OCI-LY1 (cell line): ENCODE data around the gene DUSP7.

Experiments used
- H2AFZ ChIP-seq: fragments of 200-600 bp; sonication (generic), shearing (Covaris generic); 2 replicates; pipeline ENCODE4 v1.6.0; 2014; ENCODE audit warnings: antibody characterized with exemption, mild to moderate bottlenecking, low read length
- H3F3A ChIP-seq: fragments of 200-600 bp; sonication (generic), shearing (Covaris generic); 2 replicates; pipeline ENCODE4 v1.6.0; 2014; ENCODE audit warnings: mild to moderate bottlenecking, antibody characterized with exemption, low read length, moderate library complexity; ENCODE audit not compliant: insufficient read depth
- H3K27ac ChIP-seq: fragments of 200-600 bp; sonication (generic); 2 replicates; pipeline ENCODE4 v1.5.1; 2014; ENCODE audit warnings: low read length, mixed run types, mild to moderate bottlenecking, low read depth; ENCODE audit not compliant: poor library complexity, severe bottlenecking
- H3K27me3 ChIP-seq: fragments of 200-600 bp; sonication (generic); 2 replicates; pipeline ENCODE4 v1.6.0; 2014; ENCODE audit warnings: antibody characterized with exemption, mild to moderate bottlenecking, low read length, moderate library complexity; ENCODE audit not compliant: insufficient read depth
- H3K36me3 ChIP-seq: fragments of 200-600 bp; sonication (generic); 2 replicates; pipeline ENCODE4 v1.6.1; 2014; ENCODE audit warnings: mild to moderate bottlenecking, antibody characterized with exemption, low read length, moderate library complexity, mixed read lengths; ENCODE audit not compliant: insufficient read depth
- H3K4me1 ChIP-seq: fragments of 200-600 bp; sonication (generic); 2 replicates; pipeline ENCODE4 v1.5.1; 2014; ENCODE audit warnings: mild to moderate bottlenecking, low read length, moderate library complexity; ENCODE audit not compliant: insufficient read depth, severe bottlenecking
- H3K4me2 ChIP-seq: fragments of 200-600 bp; sonication (generic), shearing (Covaris generic); 2 replicates; pipeline ENCODE4 v1.6.1; 2014; ENCODE audit warnings: low read length
- H3K4me3 ChIP-seq: fragments of 200-600 bp; sonication (generic); 2 replicates; pipeline ENCODE4 v1.5.1; 2014; ENCODE audit warnings: low read length, low read depth, mild to moderate bottlenecking, mixed read lengths; ENCODE audit not compliant: poor library complexity, severe bottlenecking
- H3K79me2 ChIP-seq: fragments of 200-600 bp; shearing (Covaris generic); 2 replicates; pipeline ENCODE4 v1.6.1; 2016; ENCODE audit warnings: mixed run types, low read length, mixed read lengths; ENCODE audit not compliant: insufficient read depth
- H3K9ac ChIP-seq: fragments of 200-600 bp; sonication (generic), shearing (Covaris generic); 2 replicates; pipeline ENCODE4 v1.6.1; 2014; ENCODE audit warnings: mild to moderate bottlenecking, low read length, mixed read lengths
- H3K9me2 ChIP-seq: fragments of 200-600 bp; sonication (generic), shearing (Covaris generic); 2 replicates; pipeline ENCODE4 v1.6.1; 2014; ENCODE audit warnings: low read depth, mild to moderate bottlenecking, low read length, mixed read lengths
- H3K9me3 ChIP-seq: fragments of 200-600 bp; shearing (Covaris generic); 2 replicates; pipeline ENCODE4 v1.6.1; 2014; ENCODE audit warnings: low read length, mixed read lengths
- H4K20me1 ChIP-seq: fragments of 200-600 bp; sonication (generic), shearing (Covaris generic); 2 replicates; pipeline ENCODE4 v1.6.0; 2016; ENCODE audit warnings: mild to moderate bottlenecking, low read length; ENCODE audit not compliant: insufficient read depth
- EZH2 ChIP-seq: fragments of 200-600 bp; sonication (generic), shearing (Covaris generic); IDR thresholded peaks from 2 replicates; pipeline ENCODE4 v1.8.0; 2017; ENCODE audit warnings: borderline replicate concordance, mixed run types, mild to moderate bottlenecking, antibody characterized with exemption, low read length, moderate library complexity, mixed read lengths
- TF ChIP-seq, protein P1 (sequence below): fragments of 200-600 bp; sonication (generic), shearing (Covaris generic); IDR thresholded peaks from 2 replicates; pipeline ENCODE4 v1.5.1; 2017; ENCODE audit warnings: mild to moderate bottlenecking, antibody characterized with exemption, low read length, moderate library complexity, mixed read lengths

Gene DUSP7

DNA sequence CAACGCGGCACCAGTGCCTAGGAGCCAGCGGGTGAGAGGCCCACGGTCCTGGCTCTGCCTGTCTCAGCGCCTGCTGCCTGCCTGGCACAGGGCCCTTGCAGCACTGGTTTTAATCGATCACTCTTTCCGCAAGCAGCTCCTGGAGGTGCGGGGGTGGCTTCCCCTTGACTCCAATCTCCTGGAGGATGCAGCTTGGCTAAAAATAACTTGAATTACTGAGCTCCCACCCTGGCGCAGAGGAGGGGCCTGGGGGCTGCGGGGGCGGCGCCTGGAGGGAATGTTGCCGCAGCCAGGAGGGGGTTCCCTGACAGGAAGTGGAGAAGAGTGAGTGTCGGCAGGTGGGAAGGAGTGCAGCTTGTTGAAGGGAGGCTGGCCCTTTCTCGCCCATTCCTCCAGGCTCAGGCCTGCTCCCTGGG lies 50.8 kb downstream of the DUSP7 start:
- Histone ChIP-seq H4K20me1 (no peaks in the 10 kb centered on the region), H3K4me1 (no peaks in the 10 kb centered on the region), H3K36me3 (no peaks in the 10 kb centered on the region), H3K9me3 (no peaks in the 10 kb centered on the region), H3K27ac (no peak overlapping the region), H3K79me2 (no peaks in the 10 kb centered on the region), H3K9ac (no peak overlapping the region), H3K27me3 (0 out of 2 replicates have a peak, but pooled peaks cover 7% of the 10 kb centered on the region), H3F3A (no peaks in the 10 kb centered on the region), H3K4me3 (no peak overlapping the region), H3K4me2 (no peak overlapping the region), H2AFZ (no peak overlapping the region), H3K9me2 (no peaks in the 10 kb centered on the region)
- no peak for TF ChIP-seq EZH2
- TF ChIP-seq, protein P1, sequence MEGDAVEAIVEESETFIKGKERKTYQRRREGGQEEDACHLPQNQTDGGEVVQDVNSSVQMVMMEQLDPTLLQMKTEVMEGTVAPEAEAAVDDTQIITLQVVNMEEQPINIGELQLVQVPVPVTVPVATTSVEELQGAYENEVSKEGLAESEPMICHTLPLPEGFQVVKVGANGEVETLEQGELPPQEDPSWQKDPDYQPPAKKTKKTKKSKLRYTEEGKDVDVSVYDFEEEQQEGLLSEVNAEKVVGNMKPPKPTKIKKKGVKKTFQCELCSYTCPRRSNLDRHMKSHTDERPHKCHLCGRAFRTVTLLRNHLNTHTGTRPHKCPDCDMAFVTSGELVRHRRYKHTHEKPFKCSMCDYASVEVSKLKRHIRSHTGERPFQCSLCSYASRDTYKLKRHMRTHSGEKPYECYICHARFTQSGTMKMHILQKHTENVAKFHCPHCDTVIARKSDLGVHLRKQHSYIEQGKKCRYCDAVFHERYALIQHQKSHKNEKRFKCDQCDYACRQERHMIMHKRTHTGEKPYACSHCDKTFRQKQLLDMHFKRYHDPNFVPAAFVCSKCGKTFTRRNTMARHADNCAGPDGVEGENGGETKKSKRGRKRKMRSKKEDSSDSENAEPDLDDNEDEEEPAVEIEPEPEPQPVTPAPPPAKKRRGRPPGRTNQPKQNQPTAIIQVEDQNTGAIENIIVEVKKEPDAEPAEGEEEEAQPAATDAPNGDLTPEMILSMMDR = no peak

DNA sequence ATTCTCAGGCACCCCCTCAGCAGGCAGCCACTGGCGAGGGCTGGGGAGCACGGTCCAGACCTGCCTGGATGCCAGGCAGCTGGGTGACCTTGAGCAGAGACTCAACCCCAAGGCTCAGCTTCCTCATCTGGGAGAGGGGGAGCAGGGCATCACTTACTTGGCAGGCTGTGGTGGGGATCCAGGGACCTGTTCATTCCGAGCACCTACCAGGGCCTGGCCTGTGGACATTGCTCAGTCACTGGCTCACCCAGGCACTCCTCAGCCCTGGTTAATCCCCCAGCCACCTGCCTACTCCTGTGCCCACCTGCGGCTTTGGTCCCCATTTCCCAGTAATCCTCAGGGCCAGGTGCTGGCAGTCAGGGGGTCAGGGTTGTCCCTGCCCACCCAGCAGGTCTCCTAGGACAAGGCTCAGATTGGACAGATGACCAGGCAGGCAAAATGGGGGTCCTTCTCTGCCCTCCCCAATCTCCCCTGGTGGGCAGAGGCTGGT lies 51.4 kb downstream of the DUSP7 start:
- H3F3A ChIP-seq = no peaks in the 10 kb centered on the region
- no peak overlapping the region for H3K27ac ChIP-seq
- no peaks in the 10 kb centered on the region for H3K9me2 ChIP-seq
- H3K36me3 ChIP-seq = no peaks in the 10 kb centered on the region
- no peak overlapping the region for H3K9ac ChIP-seq
- no peaks in the 10 kb centered on the region for H4K20me1 ChIP-seq
- no peak overlapping the region for H2AFZ ChIP-seq
- H3K27me3 ChIP-seq = 0 out of 2 replicates have a peak, but pooled peaks cover 7% of the 10 kb centered on the region
- H3K4me1 ChIP-seq = no peaks in the 10 kb centered on the region
- TF ChIP-seq EZH2 = no peak
- TF ChIP-seq, protein P1 = no peak
- no peaks in the 10 kb centered on the region for H3K9me3 ChIP-seq
- no peak overlapping the region for H3K4me3 ChIP-seq
- no peaks in the 10 kb centered on the region for H3K79me2 ChIP-seq
- H3K4me2 ChIP-seq = no peak overlapping the region

DNA sequence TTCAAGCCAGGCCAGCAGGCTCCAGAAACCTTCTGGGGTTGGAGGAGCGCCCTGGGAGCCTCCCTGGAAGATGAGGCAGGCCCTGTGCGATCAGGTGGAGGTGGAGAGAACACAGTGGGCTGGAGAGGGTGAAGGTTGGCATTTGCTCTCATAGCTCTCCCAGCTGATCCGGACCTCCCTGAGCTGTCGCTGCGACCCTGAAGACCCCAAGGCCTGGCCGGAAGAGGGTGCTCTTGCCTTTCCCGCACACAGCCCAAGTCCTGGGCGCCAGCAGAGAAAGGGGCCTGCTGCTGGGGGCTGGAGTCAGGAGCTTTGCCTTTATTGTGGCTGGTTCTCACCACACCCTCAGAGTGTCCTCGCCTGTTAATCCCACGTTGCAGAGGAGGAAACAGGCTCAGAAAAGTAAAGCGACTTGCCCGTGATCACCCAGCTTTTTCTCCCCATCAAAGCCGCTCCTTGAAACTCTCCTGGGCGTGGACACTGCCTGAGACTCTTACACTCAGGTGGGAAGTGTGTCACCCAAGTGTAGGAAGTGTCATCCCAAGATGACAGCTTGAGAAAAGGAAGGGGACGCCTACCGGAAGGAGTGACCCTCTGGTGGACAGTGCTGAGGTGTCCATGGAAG lies 52.1 kb downstream of the DUSP7 start:
- Histone ChIP-seq H3K4me3 (no peak overlapping the region), H2AFZ (no peak overlapping the region), H3F3A (no peaks in the 10 kb centered on the region), H3K36me3 (no peaks in the 10 kb centered on the region), H3K9me2 (no peaks in the 10 kb centered on the region), H3K4me1 (no peaks in the 10 kb centered on the region), H3K9ac (no peak overlapping the region), H3K4me2 (no peak overlapping the region), H3K79me2 (no peaks in the 10 kb centered on the region), H3K27me3 (0 out of 2 replicates have a peak, but pooled peaks cover 7% of the 10 kb centered on the region), H3K9me3 (no peaks in the 10 kb centered on the region), H4K20me1 (no peaks in the 10 kb centered on the region), H3K27ac (no peak overlapping the region)
- no peak for TF ChIP-seq EZH2
- TF ChIP-seq, protein P1 = peak; percentile 28; the same call in 1 of the 2 replicates
